Glutamatergic neuron (in vitro differentiated cells): ENCODE results near the gene MRPS10. TPM values are rescaled to one million over a fixed set of nuclear protein-coding genes. Genes with fewer than 3 reads are reported as not detected.
A peak's percentile ranks its signal among the peaks of the same experiment; 100 is the strongest.
"Not testable (repeated sequence)": the region's sequence is repeated elsewhere in the genome, so short reads cannot be mapped to it uniquely, and the experiment has no call there.

Experiments
- DNase-seq: peaks from one replicate; pipeline ENCODE4 v3.0.0; 2022
- H3K27ac Mint-ChIP-seq: one replicate; pipeline ENCODE4 v1.8.0; 2020; ENCODE audit warnings: mild to moderate bottlenecking, mixed read lengths, inconsistent platforms; ENCODE audit not compliant: unreplicated experiment
- H3K27me3 Mint-ChIP-seq: one replicate; pipeline ENCODE4 v1.8.0; 2020; ENCODE audit warnings: mild to moderate bottlenecking, moderate library complexity, mixed read lengths, inconsistent platforms; ENCODE audit not compliant: unreplicated experiment
- H3K36me3 Mint-ChIP-seq: one replicate; pipeline ENCODE4 v1.8.0; 2020; ENCODE audit warnings: mild to moderate bottlenecking, mixed read lengths, inconsistent platforms; ENCODE audit not compliant: unreplicated experiment
- H3K4me1 Mint-ChIP-seq: one replicate; pipeline ENCODE4 v1.8.0; 2020; ENCODE audit warnings: mild to moderate bottlenecking, low read depth, mixed read lengths, inconsistent platforms; ENCODE audit not compliant: unreplicated experiment
- H3K4me3 Mint-ChIP-seq: one replicate; pipeline ENCODE4 v1.8.0; 2020; ENCODE audit warnings: mild to moderate bottlenecking, mixed read lengths, inconsistent platforms; ENCODE audit not compliant: unreplicated experiment
- H3K9me3 Mint-ChIP-seq: one replicate; pipeline ENCODE4 v1.8.0; 2020; ENCODE audit warnings: mild to moderate bottlenecking, moderate library complexity, mixed read lengths, inconsistent platforms; ENCODE audit not compliant: unreplicated experiment
- total RNA-seq: library from RNA; stranded (reverse); fragmentation: NEBNext Ultra II Directional; extraction: Animal tissue kit (Norgen Biotek cat#: 25700); gene quantifications from one replicate; pipeline ENCODE4 v1.2.1, GENCODE V29; 2021; ENCODE audit not compliant: unreplicated experiment
- TF ChIP-seq, protein P1 (sequence below): fragments of 200-600 bp; sonication (generic); IDR thresholded peaks from one replicate; pipeline ENCODE4 v1.5.0; 2021; ENCODE audit not compliant: partially characterized antibody, unreplicated experiment

MRPS10 gene
- total RNA-seq, 1 donor from 2014 or later = 25.9 TPM

DNA sequence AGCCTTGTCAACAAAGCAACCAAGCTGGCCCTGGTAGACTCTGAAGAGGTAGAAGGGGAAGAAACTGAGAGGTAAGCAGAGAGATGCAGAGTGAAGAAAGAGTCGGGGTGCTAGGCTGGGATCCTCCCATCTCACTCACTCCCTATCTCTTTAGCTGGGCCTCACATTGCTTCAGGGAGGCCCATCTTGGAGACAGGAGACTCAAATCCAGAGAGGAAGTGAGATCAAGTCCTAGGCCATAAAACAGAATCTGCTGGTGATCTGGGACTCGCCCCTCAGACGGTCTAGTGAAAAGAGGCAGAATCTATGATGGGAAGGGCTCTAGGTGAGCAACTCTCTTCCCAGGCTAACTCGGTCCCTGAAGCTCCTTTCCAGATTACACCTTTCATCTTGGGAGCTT lies 22.2 kb downstream of the MRPS10 start:
- Mint-ChIP-seq H3K4me1 (peaks cover 7% of the 10 kb centered on the region), H3K36me3 (peaks cover 5% of the 10 kb centered on the region), H3K9me3 (peaks cover under 1% of the 10 kb centered on the region), H3K27me3 (peaks cover 3% of the 10 kb centered on the region), H3K4me3 (no peak overlapping the region), H3K27ac (no peak overlapping the region)
- TF ChIP-seq, protein P1, sequence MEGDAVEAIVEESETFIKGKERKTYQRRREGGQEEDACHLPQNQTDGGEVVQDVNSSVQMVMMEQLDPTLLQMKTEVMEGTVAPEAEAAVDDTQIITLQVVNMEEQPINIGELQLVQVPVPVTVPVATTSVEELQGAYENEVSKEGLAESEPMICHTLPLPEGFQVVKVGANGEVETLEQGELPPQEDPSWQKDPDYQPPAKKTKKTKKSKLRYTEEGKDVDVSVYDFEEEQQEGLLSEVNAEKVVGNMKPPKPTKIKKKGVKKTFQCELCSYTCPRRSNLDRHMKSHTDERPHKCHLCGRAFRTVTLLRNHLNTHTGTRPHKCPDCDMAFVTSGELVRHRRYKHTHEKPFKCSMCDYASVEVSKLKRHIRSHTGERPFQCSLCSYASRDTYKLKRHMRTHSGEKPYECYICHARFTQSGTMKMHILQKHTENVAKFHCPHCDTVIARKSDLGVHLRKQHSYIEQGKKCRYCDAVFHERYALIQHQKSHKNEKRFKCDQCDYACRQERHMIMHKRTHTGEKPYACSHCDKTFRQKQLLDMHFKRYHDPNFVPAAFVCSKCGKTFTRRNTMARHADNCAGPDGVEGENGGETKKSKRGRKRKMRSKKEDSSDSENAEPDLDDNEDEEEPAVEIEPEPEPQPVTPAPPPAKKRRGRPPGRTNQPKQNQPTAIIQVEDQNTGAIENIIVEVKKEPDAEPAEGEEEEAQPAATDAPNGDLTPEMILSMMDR = no peak
- no peak for DNase-seq

DNA sequence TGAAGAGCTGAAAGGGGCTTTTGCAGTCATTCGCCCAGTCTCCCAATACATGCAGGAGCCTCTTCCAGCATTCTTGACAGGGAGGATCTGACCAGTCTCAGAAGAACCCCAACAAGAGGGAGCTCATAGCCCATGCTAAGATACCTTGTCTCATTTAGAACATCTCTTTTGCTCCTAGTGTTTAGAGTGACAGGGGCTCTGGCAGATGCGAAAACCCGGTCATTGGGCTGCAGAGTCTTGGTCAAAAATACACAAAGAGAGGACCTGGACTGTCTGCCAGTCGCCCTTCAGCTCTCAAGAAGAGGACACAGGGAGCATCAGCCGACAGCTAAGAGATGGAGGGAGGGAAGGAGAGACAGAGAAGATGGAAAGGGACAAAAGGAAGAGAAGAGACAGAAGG lies 23.6 kb downstream of the MRPS10 start:
- Mint-ChIP-seq H3K36me3 (peaks cover 5% of the 10 kb centered on the region), H3K27ac (no peak overlapping the region), H3K9me3 (no peaks in the 10 kb centered on the region), H3K4me3 (no peak overlapping the region), H3K4me1 (peaks cover 7% of the 10 kb centered on the region), H3K27me3 (peaks cover 3% of the 10 kb centered on the region)
- TF ChIP-seq, protein P1 = no peak
- no peak for DNase-seq

DNA sequence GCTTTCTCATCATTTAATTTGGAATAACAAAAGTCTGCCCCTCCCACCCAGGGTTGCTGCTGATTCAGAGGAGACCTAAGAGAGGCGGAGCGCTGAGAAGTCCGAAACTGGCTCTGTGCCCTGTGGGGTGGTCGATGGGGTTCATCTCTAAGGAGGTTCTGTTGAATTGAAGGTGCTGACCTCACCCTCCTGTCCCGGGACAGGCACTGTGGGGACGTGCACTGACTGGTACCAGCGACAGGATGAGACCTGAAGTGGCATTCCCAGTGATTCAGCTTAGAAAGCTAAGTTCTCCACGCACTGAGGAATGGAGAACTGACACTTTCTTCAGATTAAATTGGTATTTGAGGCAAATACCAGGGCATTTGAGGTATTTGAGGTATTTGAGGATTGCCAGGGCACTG lies 24.2 kb downstream of the MRPS10 start:
- TF ChIP-seq, protein P1 = no peak
- H3K4me3 Mint-ChIP-seq = no peak overlapping the region
- H3K27ac Mint-ChIP-seq = no peak overlapping the region
- H3K4me1 Mint-ChIP-seq = peaks cover 7% of the 10 kb centered on the region
- DNase-seq = no peak
- H3K27me3 Mint-ChIP-seq = peaks cover 3% of the 10 kb centered on the region
- peaks cover 5% of the 10 kb centered on the region for H3K36me3 Mint-ChIP-seq
- H3K9me3 Mint-ChIP-seq = no peaks in the 10 kb centered on the region

DNA sequence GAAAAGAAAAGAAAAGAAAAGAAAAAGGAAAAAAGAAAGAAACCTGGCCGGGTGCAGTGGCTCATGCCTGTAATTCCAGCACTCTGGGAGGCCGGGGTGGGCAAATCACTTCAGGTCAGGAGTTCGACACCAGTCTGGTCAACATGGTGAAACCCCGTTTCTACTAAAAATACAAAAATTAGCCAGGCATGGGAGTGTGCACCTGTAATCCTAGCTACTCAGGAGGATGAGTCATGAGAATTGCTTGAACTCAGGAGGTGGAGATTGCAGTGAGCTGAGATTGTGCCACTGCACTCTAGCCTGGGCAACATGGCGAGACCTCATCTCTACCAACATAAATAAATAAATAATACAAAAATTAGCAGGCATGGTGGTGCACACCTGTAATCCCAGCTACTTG lies 25.3 kb downstream of the MRPS10 start:
- not testable (repeated sequence) for H3K36me3 Mint-ChIP-seq, H3K4me3 Mint-ChIP-seq, DNase-seq, H3K4me1 Mint-ChIP-seq, H3K27me3 Mint-ChIP-seq, H3K27ac Mint-ChIP-seq, H3K9me3 Mint-ChIP-seq

DNA sequence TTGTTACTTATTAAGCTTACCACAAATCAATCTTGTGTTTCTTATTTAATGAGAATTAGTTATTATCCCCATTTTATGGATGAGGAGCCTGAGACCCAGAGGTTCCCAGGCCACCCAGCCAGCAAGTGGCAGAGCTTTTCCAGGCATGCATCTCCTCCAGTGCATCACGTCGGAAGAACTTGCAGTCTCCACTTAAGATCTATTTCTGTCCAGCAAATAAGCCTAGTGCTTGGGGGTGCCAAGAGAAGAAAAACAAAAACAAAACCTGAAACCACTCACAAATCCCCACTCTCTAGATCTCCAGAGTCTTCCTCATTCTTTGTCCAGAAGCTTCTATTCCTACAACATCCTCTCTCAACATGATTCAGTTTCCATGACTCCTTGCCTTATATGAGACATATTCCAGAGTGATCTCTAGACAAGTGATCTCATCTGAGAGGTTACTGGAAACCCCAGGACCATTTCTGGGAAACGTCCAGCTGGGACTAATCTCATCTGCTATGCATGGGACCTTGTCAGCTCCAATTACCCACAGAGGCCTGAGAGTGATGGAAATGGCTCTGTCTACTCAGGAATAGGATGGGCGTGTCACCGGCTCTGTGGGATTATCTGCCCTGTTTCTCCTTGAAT lies 27.0 kb downstream of the MRPS10 start:
- Mint-ChIP-seq H3K9me3 (no peaks in the 10 kb centered on the region), H3K27ac (peak overlapping the region; percentile 6), H3K36me3 (peaks cover 5% of the 10 kb centered on the region), H3K27me3 (peaks cover 3% of the 10 kb centered on the region), H3K4me1 (peaks cover 7% of the 10 kb centered on the region), H3K4me3 (no peak overlapping the region)
- DNase-seq = no peak
- TF ChIP-seq, protein P1 = no peak
